Fibroblast of peridontal ligament (primary cell): ENCODE data around the gene STMN1.
A peak's percentile ranks its signal among the peaks of the same experiment; 100 is the strongest.

Experiments
- DNase-seq: peaks from one replicate; pipeline ENCODE4 v3.0.0-alpha.2; 2010; ENCODE audit errors: extremely low read depth

Gene STMN1

GRCh38 chr1:25871086-25871703 is 35.0 kb downstream of the STMN1 start:
- DNase-seq: no peak

- no peak for DNase-seq
These were observed 35.6 kb downstream of the STMN1 start for GRCh38 chr1:25870614-25871013.

- no peak for DNase-seq
These were observed 36.2 kb downstream of the STMN1 start for GRCh38 chr1:25869909-25870606.

GRCh38 chr1:25867210-25867991 is 38.8 kb downstream of the STMN1 start:
- no peak for DNase-seq

GRCh38 chr1:25866288-25866687 is 39.9 kb downstream of the STMN1 start:
- DNase-seq: no peak

GRCh38 chr1:25864434-25864833 is 41.8 kb downstream of the STMN1 start:
- DNase-seq: no peak

- no peak for DNase-seq
These were observed 42.5 kb downstream of the STMN1 start for GRCh38 chr1:25863486-25864262.

GRCh38 chr1:25862785-25863485 is 43.3 kb downstream of the STMN1 start:
- no peak for DNase-seq

GRCh38 chr1:25861316-25862286 is 44.6 kb downstream of the STMN1 start:
- DNase-seq: no peak

- peak; percentile 81 for DNase-seq
These were observed 47.1 kb downstream of the STMN1 start, which contains the start of gene AUNIP for GRCh38 chr1:25858906-25859789. Gene AUNIP (minus strand): TSS chr1:25859457. CDS start chr1:25859357, 100 bp downstream.

- no peak for DNase-seq
These were observed 47.7 kb downstream of the STMN1 start for GRCh38 chr1:25858494-25858893.

- DNase-seq: no peak
These were observed 49.4 kb downstream of the STMN1 start for GRCh38 chr1:25856856-25857255.

GRCh38 chr1:25854554-25854953 is 51.7 kb downstream of the STMN1 start:
- no peak for DNase-seq
